HepG2 (cell line): ENCODE results near the gene FKBP14. TPM values are rescaled to one million over a fixed set of nuclear protein-coding genes. Genes with fewer than 3 reads are reported as not detected.

Experiments
- ARID5B ChIP-seq: IDR thresholded peaks from 2 replicates; pipeline ENCODE4 v1.4.0; 2020; ENCODE audit warnings: mild to moderate bottlenecking, missing genetic modification reagents
- CBX2 ChIP-seq, 2 experiments: fragments of 200-600 bp in 1 of 2; sonication (generic); formaldehyde crosslinking in 1 of 2; IDR thresholded peaks; 2 replicates each; pipeline versions ENCODE4 v1.7.0 to v1.8.1; 2018 to 2022; ENCODE audit warnings: low read depth in 2 of 2, low read length in 1 of 2, mild to moderate bottlenecking in 1 of 2, missing genetic modification reagents in 1 of 2
- CEBPB ChIP-seq: IDR thresholded peaks from 2 replicates; pipeline ENCODE4 v1.6.1; 2011; ENCODE audit warnings: low read depth, low read length, improper control_type of control experiment, borderline replicate concordance
- DNMT1 ChIP-seq: sonication (generic); formaldehyde crosslinking; IDR thresholded peaks from 2 replicates; pipeline ENCODE4 v1.5.1; 2020; ENCODE audit warnings: mild to moderate bottlenecking, missing genetic modification reagents
- GATAD2A ChIP-seq: IDR thresholded peaks from 2 replicates; pipeline ENCODE4 v1.6.1; 2016
- GTF3A ChIP-seq: sonication (generic); formaldehyde crosslinking; conservative IDR thresholded peaks from 2 replicates; pipeline ENCODE4 v1.4.0; 2020; ENCODE audit warnings: mild to moderate bottlenecking, missing genetic modification reagents
- HNF4A ChIP-seq: sonication (generic); formaldehyde crosslinking; IDR thresholded peaks from 2 replicates; pipeline ENCODE4 v1.4.0; 2020; ENCODE audit warnings: missing genetic modification reagents
- MNT ChIP-seq: fragments of 450-650 bp; IDR thresholded peaks from 2 replicates; pipeline ENCODE4 v1.6.1; 2016
- MZF1 ChIP-seq: sonication (generic); formaldehyde crosslinking; IDR thresholded peaks from 2 replicates; pipeline ENCODE4 v1.8.1; 2023; ENCODE audit warnings: mild to moderate bottlenecking, missing genetic modification reagents, borderline replicate concordance
- NPAS2 ChIP-seq: sonication (generic); formaldehyde crosslinking; IDR thresholded peaks from 2 replicates; pipeline ENCODE4 v1.8.0; 2022; ENCODE audit warnings: mild to moderate bottlenecking, missing genetic modification reagents, borderline replicate concordance
- RBFOX2 ChIP-seq: fragments of 200-400 bp; formaldehyde crosslinking; IDR thresholded peaks from 2 replicates; pipeline ENCODE4 v1.6.1; 2017; ENCODE audit warnings: low read depth, mild to moderate bottlenecking, low read length
- RFX5 ChIP-seq: IDR thresholded peaks from 2 replicates; pipeline ENCODE4 v1.6.1; 2011; ENCODE audit warnings: low read depth, low read length, improper control_type of control experiment
- ZNF441 ChIP-seq: sonication (generic); formaldehyde crosslinking; IDR thresholded peaks from 2 replicates; pipeline ENCODE4 v1.7.0; 2021; ENCODE audit warnings: missing genetic modification reagents, borderline replicate concordance
- ZNF800 ChIP-seq: sonication (generic); formaldehyde crosslinking; IDR thresholded peaks from 2 replicates; pipeline ENCODE4 v1.4.0; 2020; ENCODE audit warnings: missing genetic modification reagents
- ZSCAN31 ChIP-seq: sonication (generic); formaldehyde crosslinking; IDR thresholded peaks from 2 replicates; pipeline ENCODE4 v1.5.0; 2020; ENCODE audit warnings: low read depth, mild to moderate bottlenecking, missing genetic modification reagents
- polyA plus RNA-seq, 8 experiments: library from polyadenylated mRNA; depleted of rRNA in 3 of 8; stranded (reverse) in 7 of 8; unstranded in 1 of 8; fragments of >200 nt; fragmentation: Illumina TruSeq in 4 of 8; extraction: Trizol in 4 of 8; gene quantifications; 2 replicates each; pipeline versions ENCODE4 v1.2.1 to v1.2.3, GENCODE V29; 2011 to 2016; ENCODE audit warnings: low read depth in 4 of 8, missing spikeins in 1 of 8, mixed read lengths in 1 of 8; ENCODE audit not compliant: insufficient read depth in 1 of 8
- total RNA-seq, 5 experiments: library from RNA; depleted of rRNA; stranded (reverse); fragments of >200 nt; fragmentation: Illumina TruSeq; extraction: Trizol; gene quantifications; 2 replicates each; pipeline ENCODE4 v1.2.3, GENCODE V29; 2016; ENCODE audit warnings: low read depth in 1 of 5
- TF ChIP-seq, protein P1 (sequence below): sonication (generic); formaldehyde crosslinking; IDR thresholded peaks from 2 replicates; pipeline ENCODE4 v1.8.1; 2023; ENCODE audit warnings: mild to moderate bottlenecking, missing genetic modification reagents
- TF ChIP-seq, protein P2 (sequence below): sonication (generic); formaldehyde crosslinking; IDR thresholded peaks from 2 replicates; pipeline ENCODE4 v1.4.0; 2020; ENCODE audit warnings: mild to moderate bottlenecking, missing genetic modification reagents
- TF ChIP-seq, protein P3 (sequence below): sonication (generic); formaldehyde crosslinking; IDR thresholded peaks from 2 replicates; pipeline ENCODE4 v1.5.0; 2020; ENCODE audit warnings: missing genetic modification reagents

Gene FKBP14
- total and polyA plus RNA-seq, 2 of the 13 experiments (the other 11 are each of a cell fraction or from before 2014, with no cell fraction given): 20.0 to 32.3 TPM

- TF ChIP-seq ZNF441 (CRISPR knock-in tag): no peak
- no peak for TF ChIP-seq NPAS2
- no peak for TF ChIP-seq RFX5
- no peak; the same call in none of the 2 replicates for TF ChIP-seq RBFOX2
- no peak for TF ChIP-seq DNMT1 (CRISPR knock-in tag)
- TF ChIP-seq, protein P1, sequence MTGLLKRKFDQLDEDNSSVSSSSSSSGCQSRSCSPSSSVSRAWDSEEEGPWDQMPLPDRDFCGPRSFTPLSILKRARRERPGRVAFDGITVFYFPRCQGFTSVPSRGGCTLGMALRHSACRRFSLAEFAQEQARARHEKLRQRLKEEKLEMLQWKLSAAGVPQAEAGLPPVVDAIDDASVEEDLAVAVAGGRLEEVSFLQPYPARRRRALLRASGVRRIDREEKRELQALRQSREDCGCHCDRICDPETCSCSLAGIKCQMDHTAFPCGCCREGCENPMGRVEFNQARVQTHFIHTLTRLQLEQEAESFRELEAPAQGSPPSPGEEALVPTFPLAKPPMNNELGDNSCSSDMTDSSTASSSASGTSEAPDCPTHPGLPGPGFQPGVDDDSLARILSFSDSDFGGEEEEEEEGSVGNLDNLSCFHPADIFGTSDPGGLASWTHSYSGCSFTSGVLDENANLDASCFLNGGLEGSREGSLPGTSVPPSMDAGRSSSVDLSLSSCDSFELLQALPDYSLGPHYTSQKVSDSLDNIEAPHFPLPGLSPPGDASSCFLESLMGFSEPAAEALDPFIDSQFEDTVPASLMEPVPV: 0 out of 2 replicates have a peak, but pooled peaks have one; percentile 30
- TF ChIP-seq MNT: no peak
- TF ChIP-seq, protein P2, sequence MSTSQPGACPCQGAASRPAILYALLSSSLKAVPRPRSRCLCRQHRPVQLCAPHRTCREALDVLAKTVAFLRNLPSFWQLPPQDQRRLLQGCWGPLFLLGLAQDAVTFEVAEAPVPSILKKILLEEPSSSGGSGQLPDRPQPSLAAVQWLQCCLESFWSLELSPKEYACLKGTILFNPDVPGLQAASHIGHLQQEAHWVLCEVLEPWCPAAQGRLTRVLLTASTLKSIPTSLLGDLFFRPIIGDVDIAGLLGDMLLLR: no peak
- TF ChIP-seq GATAD2A (CRISPR knock-in tag): no peak
- TF ChIP-seq GTF3A (CRISPR knock-in tag): no peak
- TF ChIP-seq ZNF800 (CRISPR knock-in tag): no peak
- TF ChIP-seq, protein P3, sequence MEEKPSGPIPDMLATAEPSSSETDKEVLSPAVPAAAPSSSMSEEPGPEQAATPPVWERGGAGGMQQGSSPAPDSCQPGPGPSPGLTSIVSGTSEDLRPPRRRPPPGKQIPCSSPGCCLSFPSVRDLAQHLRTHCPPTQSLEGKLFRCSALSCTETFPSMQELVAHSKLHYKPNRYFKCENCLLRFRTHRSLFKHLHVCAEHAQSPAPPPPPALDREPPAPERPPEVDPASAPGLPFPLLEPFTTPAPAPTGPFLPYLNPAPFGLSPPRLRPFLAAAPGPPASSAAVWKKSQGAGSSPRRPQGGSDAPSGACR (CRISPR knock-in tag): 0 out of 2 replicates have a peak, but pooled peaks have one; percentile 46
- no peak for TF ChIP-seq CBX2 (IDR thresholded peaks at IDR 0.05; ENCODE audit: low read depth, low read length)
- TF ChIP-seq CBX2 (CRISPR knock-in tag; IDR thresholded peaks at IDR 0.05; ENCODE audit: low read depth): no peak
- TF ChIP-seq MZF1 (CRISPR knock-in tag): no peak
- no peak for TF ChIP-seq CEBPB
- TF ChIP-seq HNF4A (CRISPR knock-in tag): no peak
- no peak for TF ChIP-seq ZSCAN31 (CRISPR knock-in tag)
- no peak; the same call in 1 of the 2 replicates for TF ChIP-seq ARID5B
These were observed 2.5 kb upstream of the FKBP14 start (continued) for GRCh38 chr7:30028749-30029635.
